ENCODE data around the gene RNF141.

Gene RNF141

GRCh38 chr11:10480026-10480425 lies 61.0 kb downstream of the RNF141 start:
- no peak for DNase-seq

GRCh38 chr11:10478574-10479550 lies 62.1 kb downstream of the RNF141 start:
- DNase-seq: no peak

GRCh38 chr11:10478066-10478465 lies 62.9 kb downstream of the RNF141 start:
- DNase-seq: no peak

GRCh38 chr11:10477690-10478046 lies 63.3 kb downstream of the RNF141 start:
- DNase-seq: no peak

GRCh38 chr11:10476927-10477689 lies 63.9 kb downstream of the RNF141 start:
- DNase-seq: no peak

GRCh38 chr11:10476342-10476741 lies 64.6 kb downstream of the RNF141 start:
- no peak for DNase-seq

- DNase-seq: no peak
Observed at GRCh38 chr11:10474551-10474950, 66.4 kb downstream of the RNF141 start.

- DNase-seq: no peak
Observed at GRCh38 chr11:10473371-10473770, 67.6 kb downstream of the RNF141 start.

GRCh38 chr11:10462746-10463300 lies 78.2 kb downstream of the RNF141 start:
- no peak for DNase-seq

All from T-helper 2 cell (primary cell).